ENCODE results near the gene FRRS1.

FRRS1 gene

DNA sequence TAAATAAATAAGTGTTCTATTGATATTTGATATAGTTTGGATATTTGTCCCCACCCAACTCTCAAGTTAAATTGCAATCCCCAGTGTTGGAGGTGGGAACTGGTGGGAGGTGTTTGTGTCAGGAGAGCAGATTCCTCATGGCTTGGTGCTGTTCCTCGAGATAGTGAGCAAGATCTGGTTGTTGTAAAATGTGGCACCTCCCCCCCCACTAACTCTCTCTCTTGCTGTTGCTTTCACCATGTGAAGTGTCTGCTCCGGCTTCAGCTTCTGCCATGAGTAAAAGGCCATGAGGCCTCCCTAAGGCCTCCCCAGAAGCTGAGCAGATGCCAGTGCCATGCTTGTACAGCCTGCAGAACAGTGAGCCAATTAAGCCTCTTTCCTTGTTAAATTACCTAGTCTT, 20.8 kb downstream of the FRRS1 start:
- Histone ChIP-seq H3K79me2 (ENCODE audit: insufficient read depth, low read length) (no peaks in the 10 kb centered on the region), H3K4me2 (ENCODE audit: insufficient read depth, low read length) (no peak overlapping the region), H3K27me3 (ENCODE audit: insufficient read depth, low read length, poor library complexity) (no peaks in the 10 kb centered on the region), H3K9me3 (ENCODE audit: insufficient read depth, low read length, severe bottlenecking) (no peaks in the 10 kb centered on the region), H3K4me1 (ENCODE audit: insufficient read depth, low read length) (no peaks in the 10 kb centered on the region), H3K4me3 (ENCODE audit: low read depth in 1 of 2, low read length in 2 of 2) (no peak overlapping the region), H2AFZ (ENCODE audit: low read depth, low read length) (no peak overlapping the region), H3K27ac (ENCODE audit: low read length) (no peak overlapping the region), H3K36me3 (ENCODE audit: insufficient read depth, low read length) (peaks cover 5% of the 10 kb centered on the region; the same call in 1 of the 2 replicates), H4K20me1 (ENCODE audit: insufficient read depth, low read length) (no peaks in the 10 kb centered on the region), H3K9ac (ENCODE audit: low read depth, low read length) (no peak overlapping the region)
- DNase-seq (no peak), ATAC-seq (ENCODE audit: insufficient read depth, low read depth) (no peak)
- TF ChIP-seq, protein P1, sequence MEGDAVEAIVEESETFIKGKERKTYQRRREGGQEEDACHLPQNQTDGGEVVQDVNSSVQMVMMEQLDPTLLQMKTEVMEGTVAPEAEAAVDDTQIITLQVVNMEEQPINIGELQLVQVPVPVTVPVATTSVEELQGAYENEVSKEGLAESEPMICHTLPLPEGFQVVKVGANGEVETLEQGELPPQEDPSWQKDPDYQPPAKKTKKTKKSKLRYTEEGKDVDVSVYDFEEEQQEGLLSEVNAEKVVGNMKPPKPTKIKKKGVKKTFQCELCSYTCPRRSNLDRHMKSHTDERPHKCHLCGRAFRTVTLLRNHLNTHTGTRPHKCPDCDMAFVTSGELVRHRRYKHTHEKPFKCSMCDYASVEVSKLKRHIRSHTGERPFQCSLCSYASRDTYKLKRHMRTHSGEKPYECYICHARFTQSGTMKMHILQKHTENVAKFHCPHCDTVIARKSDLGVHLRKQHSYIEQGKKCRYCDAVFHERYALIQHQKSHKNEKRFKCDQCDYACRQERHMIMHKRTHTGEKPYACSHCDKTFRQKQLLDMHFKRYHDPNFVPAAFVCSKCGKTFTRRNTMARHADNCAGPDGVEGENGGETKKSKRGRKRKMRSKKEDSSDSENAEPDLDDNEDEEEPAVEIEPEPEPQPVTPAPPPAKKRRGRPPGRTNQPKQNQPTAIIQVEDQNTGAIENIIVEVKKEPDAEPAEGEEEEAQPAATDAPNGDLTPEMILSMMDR (IDR thresholded peaks at IDR 0.05; ENCODE audit: borderline replicate concordance, extremely low read depth, low read length, poor library complexity, severe bottlenecking) = no peak
- no peak for TF ChIP-seq EZH2 (IDR thresholded peaks at IDR 0.05; ENCODE audit: borderline replicate concordance, low read depth, low read length, severe bottlenecking)

DNA sequence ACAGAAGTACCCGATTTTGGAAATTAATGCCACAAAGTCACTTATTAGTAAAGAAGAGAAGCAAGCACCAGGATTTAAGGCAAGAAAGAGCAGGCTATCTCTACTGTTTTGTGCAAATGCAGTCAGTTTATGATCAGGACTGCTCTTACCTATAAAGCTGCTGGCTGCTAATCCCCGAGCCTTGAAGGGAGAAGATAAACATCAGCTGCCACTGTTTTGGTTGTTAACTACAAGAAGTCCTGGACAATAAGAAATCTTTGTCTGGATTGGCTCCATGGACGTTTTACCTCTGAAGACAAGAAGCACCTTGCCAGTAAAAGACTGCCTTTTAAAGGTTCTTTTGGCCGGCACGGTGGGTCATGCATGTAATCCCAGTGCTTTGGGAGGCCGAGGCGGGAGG, 21.4 kb downstream of the FRRS1 start:
- H3K27me3 ChIP-seq (ENCODE audit: insufficient read depth, low read length, poor library complexity) = no peaks in the 10 kb centered on the region
- DNase-seq (no peak), ATAC-seq (ENCODE audit: insufficient read depth, low read depth) (no peak)
- H3K79me2 ChIP-seq (ENCODE audit: insufficient read depth, low read length) = no peaks in the 10 kb centered on the region
- peaks cover 5% of the 10 kb centered on the region; the same call in 1 of the 2 replicates for H3K36me3 ChIP-seq (ENCODE audit: insufficient read depth, low read length)
- no peak overlapping the region for H3K27ac ChIP-seq (ENCODE audit: low read length)
- no peak for TF ChIP-seq EZH2 (IDR thresholded peaks at IDR 0.05; ENCODE audit: borderline replicate concordance, low read depth, low read length, severe bottlenecking)
- TF ChIP-seq, protein P1 (IDR thresholded peaks at IDR 0.05; ENCODE audit: borderline replicate concordance, extremely low read depth, low read length, poor library complexity, severe bottlenecking) = no peak
- H3K9ac ChIP-seq (ENCODE audit: low read depth, low read length) = no peak overlapping the region
- H3K4me1 ChIP-seq (ENCODE audit: insufficient read depth, low read length) = no peaks in the 10 kb centered on the region
- no peak overlapping the region for H3K4me2 ChIP-seq (ENCODE audit: insufficient read depth, low read length)
- no peaks in the 10 kb centered on the region for H3K9me3 ChIP-seq (ENCODE audit: insufficient read depth, low read length, severe bottlenecking)
- H4K20me1 ChIP-seq (ENCODE audit: insufficient read depth, low read length) = no peaks in the 10 kb centered on the region
- no peak overlapping the region for H3K4me3 ChIP-seq (ENCODE audit: low read depth in 1 of 2, low read length in 2 of 2)
- H2AFZ ChIP-seq (ENCODE audit: low read depth, low read length) = no peak overlapping the region

DNA sequence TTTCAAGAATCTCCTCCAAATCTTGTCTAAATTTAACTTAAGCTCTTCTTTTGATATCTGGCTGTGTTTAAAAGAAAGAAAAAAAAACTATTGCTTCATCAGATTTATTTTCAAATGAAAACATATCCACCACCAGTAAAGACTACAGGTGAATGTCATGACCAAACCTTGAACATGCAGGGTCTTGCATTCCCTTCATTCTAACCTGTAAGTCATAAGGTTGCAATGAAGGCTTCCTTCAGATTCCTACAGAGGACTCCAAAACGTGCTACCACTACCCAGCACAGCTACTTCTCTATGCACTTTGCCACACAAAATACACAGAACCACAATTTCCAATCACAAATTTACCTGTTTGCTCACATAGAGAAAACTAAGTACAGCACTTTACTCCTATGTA, 26.3 kb downstream of the FRRS1 start:
- no peak overlapping the region for H3K4me2 ChIP-seq (ENCODE audit: insufficient read depth, low read length)
- DNase-seq = no peak
- H3K4me1 ChIP-seq (ENCODE audit: insufficient read depth, low read length) = no peaks in the 10 kb centered on the region
- no peak overlapping the region for H3K4me3 ChIP-seq (ENCODE audit: low read depth in 1 of 2, low read length in 2 of 2)
- no peaks in the 10 kb centered on the region for H3K79me2 ChIP-seq (ENCODE audit: insufficient read depth, low read length)
- H3K27ac ChIP-seq (ENCODE audit: low read length) = no peak overlapping the region
- no peaks in the 10 kb centered on the region for H3K27me3 ChIP-seq (ENCODE audit: insufficient read depth, low read length, poor library complexity)
- peaks cover 7% of the 10 kb centered on the region; the same call in 1 of the 2 replicates for H3K36me3 ChIP-seq (ENCODE audit: insufficient read depth, low read length)
- TF ChIP-seq EZH2 (IDR thresholded peaks at IDR 0.05; ENCODE audit: borderline replicate concordance, low read depth, low read length, severe bottlenecking) = no peak
- H3K9ac ChIP-seq (ENCODE audit: low read depth, low read length) = no peak overlapping the region
- no peaks in the 10 kb centered on the region for H3K9me3 ChIP-seq (ENCODE audit: insufficient read depth, low read length, severe bottlenecking)
- H2AFZ ChIP-seq (ENCODE audit: low read depth, low read length) = no peak overlapping the region
- no peak for ATAC-seq (ENCODE audit: insufficient read depth, low read depth)
- no peaks in the 10 kb centered on the region for H4K20me1 ChIP-seq (ENCODE audit: insufficient read depth, low read length)

DNA sequence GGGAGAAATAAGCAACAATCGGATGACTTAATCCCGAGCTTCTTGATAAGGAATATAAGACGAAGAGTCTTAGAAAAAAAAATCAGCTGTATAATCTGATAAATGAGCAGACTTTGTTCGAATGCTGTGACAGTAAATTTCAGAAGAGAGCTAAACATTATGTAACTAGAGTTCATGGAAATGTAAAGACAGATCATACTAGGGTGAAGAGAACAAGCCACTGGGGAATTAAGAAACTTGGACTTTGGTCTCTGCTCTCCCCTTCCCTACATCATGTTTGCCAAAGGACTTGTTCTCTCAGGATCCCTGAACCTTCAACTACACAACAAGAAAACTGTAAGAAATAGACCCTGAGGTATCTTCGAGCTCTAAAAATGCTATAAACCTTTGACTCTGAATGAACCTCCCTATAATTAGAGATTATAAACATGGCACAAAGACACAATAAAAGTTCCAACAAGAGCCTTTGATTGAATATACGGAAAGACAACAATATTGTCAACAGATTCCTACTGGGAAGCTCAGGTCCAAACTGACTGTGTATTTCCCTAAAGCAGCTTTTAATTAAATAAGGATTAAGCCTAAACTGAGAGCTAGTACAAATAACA, 27.5 kb downstream of the FRRS1 start:
- H2AFZ ChIP-seq (ENCODE audit: low read depth, low read length) = no peak overlapping the region
- no peak overlapping the region for H3K9ac ChIP-seq (ENCODE audit: low read depth, low read length)
- H3K4me2 ChIP-seq (ENCODE audit: insufficient read depth, low read length) = no peak overlapping the region
- ATAC-seq (ENCODE audit: insufficient read depth, low read depth) (no peak), DNase-seq (no peak)
- no peaks in the 10 kb centered on the region for H3K4me1 ChIP-seq (ENCODE audit: insufficient read depth, low read length)
- H3K36me3 ChIP-seq (ENCODE audit: insufficient read depth, low read length) = peaks cover 10% of the 10 kb centered on the region; the same call in 1 of the 2 replicates
- H3K27ac ChIP-seq (ENCODE audit: low read length) = no peak overlapping the region
- H3K79me2 ChIP-seq (ENCODE audit: insufficient read depth, low read length) = no peaks in the 10 kb centered on the region
- no peaks in the 10 kb centered on the region for H3K9me3 ChIP-seq (ENCODE audit: insufficient read depth, low read length, severe bottlenecking)
- no peaks in the 10 kb centered on the region for H4K20me1 ChIP-seq (ENCODE audit: insufficient read depth, low read length)
- H3K27me3 ChIP-seq (ENCODE audit: insufficient read depth, low read length, poor library complexity) = no peaks in the 10 kb centered on the region
- TF ChIP-seq EZH2 (IDR thresholded peaks at IDR 0.05; ENCODE audit: borderline replicate concordance, low read depth, low read length, severe bottlenecking) = no peak
- TF ChIP-seq, protein P1 (IDR thresholded peaks at IDR 0.05; ENCODE audit: borderline replicate concordance, extremely low read depth, low read length, poor library complexity, severe bottlenecking) = no peak
- H3K4me3 ChIP-seq (ENCODE audit: low read depth in 1 of 2, low read length in 2 of 2) = no peak overlapping the region

Data from DND-41 (cell line).